Caki2 (cell line): ENCODE results near the gene TUBB4B. TPM values are rescaled to one million over a fixed set of nuclear protein-coding genes. Genes with fewer than 3 reads are reported as not detected.
"Not testable (repeated sequence)": the region's sequence is repeated elsewhere in the genome, so short reads cannot be mapped to it uniquely, and the experiment has no call there.

Experiments used
- DNase-seq: peaks from one replicate; pipeline ENCODE4 v3.0.0-alpha.2; 2015; ENCODE audit warnings: low read depth
- in situ Hi-C: cut with HindIII; loops from 2 replicates; pipeline ENCODE4 v1.10.0; 2016; ENCODE audit warnings: low sequenced_read_pairs, low pct_unique_long_range_greater_than_20kb, mixed read lengths
- total RNA-seq: library from RNA; depleted of rRNA; stranded (reverse); fragments of >200 nt; shearing (Covaris generic); gene quantifications from 2 replicates; pipeline ENCODE4 v1.2.3, GENCODE V29; 2014; ENCODE audit warnings: low replicate concordance

The TUBB4B gene
- total RNA-seq, 1 experiment from 2014 or later: 1,000 TPM

GRCh38 chr9:137262173-137262908 is 21.3 kb downstream of the TUBB4B start:
- in situ Hi-C loops, DNase-seq: not testable (repeated sequence)

- DNase-seq: no peak
- in situ Hi-C loops: no loop called here
These were observed 21.8 kb downstream of the TUBB4B start for GRCh38 chr9:137262909-137263285.

GRCh38 chr9:137263506-137263905 is 22.4 kb downstream of the TUBB4B start:
- no peak for DNase-seq
- in situ Hi-C loops: no loop called here

DNA sequence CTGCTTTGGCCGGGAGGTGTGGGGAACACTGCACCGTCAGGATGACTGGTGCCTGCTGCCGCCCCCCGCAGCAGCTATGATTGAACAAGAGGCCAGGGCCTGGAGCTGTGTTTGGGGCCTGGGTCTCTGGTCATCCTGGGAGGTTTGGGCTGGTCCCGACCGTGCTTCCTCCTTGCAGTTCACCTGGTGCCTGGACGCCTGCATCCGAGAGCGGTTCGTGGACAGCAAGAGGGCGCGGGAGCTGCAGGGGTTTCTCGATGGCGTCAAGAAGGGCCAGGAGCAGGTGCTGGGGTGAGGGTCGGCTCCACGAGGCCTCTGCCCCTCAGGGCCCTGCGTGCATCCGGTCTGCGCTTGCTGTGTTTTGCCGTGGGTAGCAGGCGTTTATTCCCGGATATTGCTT is 23.0 kb downstream of the TUBB4B start:
- in situ Hi-C loops: no loop called here
- no peak for DNase-seq

DNA sequence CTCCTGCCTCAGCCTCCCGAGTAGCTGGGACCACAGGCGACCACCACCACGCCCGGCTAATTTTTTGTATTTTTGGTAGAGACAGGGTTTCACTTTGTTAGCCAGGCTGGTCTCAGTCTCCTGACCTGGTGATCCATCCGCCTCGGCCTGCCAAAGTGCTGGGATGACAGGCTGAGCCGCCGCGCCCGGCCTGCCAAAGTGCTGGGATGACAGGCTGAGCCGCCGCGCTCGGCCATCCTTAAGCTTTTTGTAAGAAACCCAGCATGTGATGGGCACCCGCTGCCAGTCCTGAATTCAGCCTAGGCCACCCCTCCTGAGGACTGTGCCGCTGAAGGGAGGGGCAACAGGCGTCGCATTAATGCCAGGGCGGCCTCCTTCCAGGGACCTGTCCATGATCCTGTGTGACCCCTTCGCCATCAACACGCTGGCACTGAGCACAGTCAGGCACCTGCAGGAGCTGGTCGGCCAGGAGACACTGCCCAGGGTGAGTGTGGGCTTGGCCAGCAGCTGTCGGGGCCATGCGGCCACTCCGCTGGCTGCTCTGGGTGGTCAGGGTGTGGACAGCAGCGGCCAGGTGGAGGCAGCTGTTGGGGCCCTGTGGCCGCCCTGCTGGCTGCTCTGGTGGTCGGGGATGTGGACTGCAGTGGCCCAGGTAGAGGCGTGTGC is 24.5 kb downstream of the TUBB4B start:
- DNase-seq: no peak
- in situ Hi-C loops: no loop called here

- in situ Hi-C loops: no loop called here
- DNase-seq: no peak
These were observed 25.1 kb downstream of the TUBB4B start for GRCh38 chr9:137266162-137266527.

DNA sequence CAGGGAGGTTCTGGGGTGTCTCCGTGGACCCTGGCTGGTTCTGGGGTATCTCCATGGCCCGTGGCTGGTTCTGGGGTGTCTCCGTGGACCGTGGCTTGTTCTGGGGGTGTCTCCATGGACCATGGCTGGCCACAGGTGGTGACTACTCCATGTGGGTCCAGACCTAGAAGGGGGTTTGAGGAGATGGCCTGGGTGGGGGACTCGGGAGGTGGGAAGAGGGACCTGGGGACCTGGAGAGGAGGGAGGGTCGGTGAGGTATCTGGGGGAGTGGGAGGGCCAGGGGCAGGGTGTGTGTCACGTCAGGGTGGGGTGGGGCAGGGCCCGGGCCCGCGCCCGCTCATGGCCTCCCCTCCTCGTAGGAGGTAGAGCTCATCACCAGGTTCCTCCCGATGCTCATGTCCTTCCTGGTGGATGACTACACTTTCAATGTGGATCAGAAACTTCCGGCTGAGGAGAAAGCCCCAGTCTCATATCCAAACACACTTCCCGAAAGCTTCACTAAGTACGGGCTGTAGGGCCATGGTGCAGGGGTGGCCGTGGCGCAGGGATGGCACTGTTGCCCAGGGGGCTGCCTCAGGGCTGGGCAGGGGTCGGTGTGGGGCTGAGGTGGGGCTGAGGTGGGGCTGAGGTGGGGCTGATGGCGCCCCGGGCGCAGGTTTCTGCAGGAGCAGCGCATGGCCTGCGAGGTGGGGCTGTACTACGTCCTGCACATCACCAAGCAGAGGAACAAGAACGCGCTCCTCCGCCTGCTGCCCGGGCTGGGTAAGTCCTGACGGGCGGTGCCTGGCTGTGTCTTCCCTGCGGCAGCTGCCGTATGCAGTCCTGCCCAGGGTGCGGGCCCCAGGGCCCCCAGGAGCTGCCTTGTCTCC is 25.7 kb downstream of the TUBB4B start:
- in situ Hi-C loops: no loop called here
- DNase-seq: no peak

- in situ Hi-C loops: no loop called here
- DNase-seq: no peak
These were observed 26.9 kb downstream of the TUBB4B start for GRCh38 chr9:137267933-137268355.

- peak; percentile 25 for DNase-seq
- in situ Hi-C loops: no loop called here
These were observed 27.6 kb downstream of the TUBB4B start for GRCh38 chr9:137268538-137269201.

DNA sequence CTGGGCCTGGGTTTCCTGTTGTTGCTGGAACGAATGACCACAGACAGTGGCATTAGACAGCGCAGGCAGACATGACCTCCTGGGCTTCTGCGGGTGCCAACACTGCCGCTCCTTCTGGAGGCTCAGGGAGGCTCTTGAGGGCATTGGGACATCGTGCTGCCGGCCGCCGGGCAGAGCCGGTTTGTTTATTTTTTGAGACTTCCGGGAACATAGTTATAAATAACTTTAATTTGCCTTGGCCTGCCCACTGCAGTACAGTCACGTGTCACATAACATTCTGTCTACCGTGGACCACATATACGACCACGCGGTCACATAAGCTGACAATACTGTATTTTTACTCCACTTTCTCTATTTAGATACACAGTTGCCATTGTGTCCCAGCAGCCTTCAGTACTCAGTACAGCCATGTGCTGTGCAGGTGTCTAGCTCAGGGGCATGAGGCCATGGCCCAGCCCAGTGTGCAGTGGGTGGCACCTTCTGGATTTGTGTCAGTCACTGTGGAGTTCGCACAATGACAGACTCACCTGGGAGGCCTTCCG is 28.2 kb downstream of the TUBB4B start:
- no peak for DNase-seq
- in situ Hi-C loops: no loop called here

GRCh38 chr9:137270929-137271695 is 30.0 kb downstream of the TUBB4B start:
- no peak for DNase-seq
- in situ Hi-C loops: no loop called here

GRCh38 chr9:137271696-137272076 is 30.6 kb downstream of the TUBB4B start:
- no peak for DNase-seq
- in situ Hi-C loops: no loop called here

DNA sequence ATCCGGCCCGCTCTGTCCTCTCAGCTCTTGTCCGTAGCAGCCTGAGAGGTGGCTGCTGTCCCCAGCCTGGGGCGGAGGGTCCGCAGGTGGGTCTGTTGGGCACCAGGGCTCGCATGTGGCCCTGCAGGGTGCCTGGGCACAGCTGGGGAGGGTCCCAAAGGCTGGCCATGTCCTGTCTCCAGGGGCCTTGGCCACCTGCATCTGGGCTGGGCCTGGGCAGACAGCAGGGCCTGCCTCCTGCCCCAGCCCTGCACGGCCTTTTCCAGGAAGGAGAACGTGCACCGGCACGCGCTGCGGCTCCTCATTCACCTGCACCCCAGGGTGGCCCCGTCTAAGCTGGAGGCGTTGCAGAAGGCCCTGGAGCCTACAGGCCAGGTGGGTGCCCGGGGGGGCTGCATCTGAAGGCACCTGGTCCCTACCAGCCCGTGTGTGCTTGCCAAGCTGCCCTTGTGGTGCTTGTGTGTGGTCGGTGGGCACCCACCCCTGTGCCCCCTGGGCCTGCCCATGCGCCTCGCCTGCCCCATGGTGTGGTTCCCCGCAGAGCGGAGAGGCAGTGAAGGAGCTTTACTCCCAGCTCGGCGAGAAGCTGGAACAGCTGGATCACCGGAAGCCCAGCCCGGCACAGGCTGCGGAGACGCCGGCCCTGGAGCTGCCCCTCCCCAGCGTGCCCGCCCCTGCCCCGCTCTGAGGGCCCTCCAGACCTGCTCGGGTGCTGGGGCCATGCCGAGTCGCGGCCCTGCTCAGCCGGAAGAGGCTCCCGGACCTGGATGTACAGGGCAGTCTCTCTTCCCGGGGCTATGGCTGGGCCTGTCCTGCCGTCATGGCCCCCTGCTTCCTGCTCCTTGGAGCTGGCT is 31.4 kb downstream of the TUBB4B start:
- in situ Hi-C loops: no loop called here
- no peak for DNase-seq

- in situ Hi-C loops: no loop called here
- DNase-seq: no peak
These were observed 32.0 kb downstream of the TUBB4B start for GRCh38 chr9:137273095-137273490.

- in situ Hi-C loops: no loop called here
- DNase-seq: no peak
These were observed 32.7 kb downstream of the TUBB4B start for GRCh38 chr9:137273611-137274320.

DNA sequence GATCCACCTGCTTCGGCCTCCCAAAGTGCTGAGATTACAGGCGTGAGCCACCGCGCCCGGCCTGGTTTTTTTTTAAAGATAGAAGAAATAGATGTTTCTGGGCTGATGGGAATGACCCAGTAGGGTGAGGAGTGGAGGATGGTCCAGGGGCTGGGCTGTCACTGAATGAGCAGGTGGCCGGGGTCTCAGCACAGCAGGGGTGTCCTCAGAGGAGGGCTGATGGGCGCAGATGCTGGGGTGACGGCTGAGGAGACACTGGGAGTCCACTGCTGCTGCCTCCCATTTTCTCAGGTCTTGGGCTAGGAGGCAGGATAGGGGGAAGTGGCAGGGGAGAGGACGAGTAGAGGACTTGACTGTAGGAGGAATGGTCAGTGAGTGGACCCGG is 34.1 kb downstream of the TUBB4B start:
- DNase-seq: no peak
- in situ Hi-C loops: no loop called here
